CD4-positive, CD25-positive, alpha-beta regulatory T cell (primary cell): ENCODE results near the gene LZTS3. TPM values are rescaled to one million over a fixed set of nuclear protein-coding genes. Genes with fewer than 3 reads are reported as not detected.

ENCODE experiments used
- ATAC-seq, 2 donors: fragments of 150-1000 bp; cut with Tn5 transposase; one replicate each; pipeline ENCODE4 v1.10.0; 2021; ENCODE audit warnings: low read depth in 2 of 2, moderate number of reproducible peaks in 2 of 2, moderate library complexity in 1 of 2
- DNase-seq, 3 donors: peaks; one replicate each; pipeline versions ENCODE4 v3.0.0 to v3.0.0-alpha.2; 2012 to 2022; ENCODE audit warnings: mixed read lengths in 1 of 3
- H3K27ac ChIP-seq: one replicate; pipeline ENCODE4 v1.7.0; 2013; ENCODE audit warnings: mild to moderate bottlenecking, low read length; ENCODE audit not compliant: insufficient read depth, poor library complexity, severe bottlenecking
- H3K27me3 ChIP-seq: one replicate; pipeline ENCODE4 v1.7.0; 2013; ENCODE audit warnings: low read length; ENCODE audit not compliant: control insufficient read depth, insufficient read depth
- H3K36me3 ChIP-seq: one replicate; pipeline ENCODE4 v1.7.0; 2013; ENCODE audit warnings: mild to moderate bottlenecking, low read length, moderate library complexity; ENCODE audit not compliant: control insufficient read depth, insufficient read depth
- H3K4me1 ChIP-seq: 2 replicates; pipeline ENCODE4 v1.7.0; 2013; ENCODE audit warnings: mild to moderate bottlenecking, low read length; ENCODE audit not compliant: insufficient read depth, control insufficient read depth, poor library complexity, severe bottlenecking
- H3K4me3 ChIP-seq: one replicate; pipeline ENCODE4 v1.7.0; 2013; ENCODE audit warnings: low read depth, mild to moderate bottlenecking, low read length, moderate library complexity
- H3K9me3 ChIP-seq, 2 experiments: 1 replicate in 1 of 2; 2 replicates in 1 of 2; pipeline ENCODE4 v1.7.0; 2013; ENCODE audit warnings: low read length in 2 of 2, mild to moderate bottlenecking in 1 of 2, moderate library complexity in 1 of 2; ENCODE audit not compliant: control insufficient read depth in 2 of 2
- H3K27ac Mint-ChIP-seq, 3 donors: one replicate each; pipeline ENCODE4 v1.8.0; 2020 to 2022; ENCODE audit warnings: mild to moderate bottlenecking in 3 of 3, mixed read lengths in 3 of 3, moderate library complexity in 2 of 3
- H3K27me3 Mint-ChIP-seq: one replicate; pipeline ENCODE4 v1.8.0; 2022; ENCODE audit warnings: mild to moderate bottlenecking, mixed read lengths
- H3K36me3 Mint-ChIP-seq: one replicate; pipeline ENCODE4 v1.8.0; 2020; ENCODE audit warnings: mixed read lengths
- H3K4me1 Mint-ChIP-seq, 4 donors: one replicate each; pipeline ENCODE4 v1.8.0; 2020 to 2022; ENCODE audit warnings: mixed read lengths in 4 of 4, mild to moderate bottlenecking in 1 of 4
- H3K4me3 Mint-ChIP-seq, 4 donors: one replicate each; pipeline ENCODE4 v1.8.0; 2020 to 2022; ENCODE audit warnings: mild to moderate bottlenecking in 4 of 4, mixed read lengths in 4 of 4, moderate library complexity in 3 of 4
- H3K9me3 Mint-ChIP-seq, 7 donors: one replicate each; pipeline ENCODE4 v1.8.0; 2020 to 2022; ENCODE audit warnings: mixed read lengths in 7 of 7, mild to moderate bottlenecking in 3 of 7, moderate library complexity in 2 of 7
- polyA plus RNA-seq, 4 donors: library from polyadenylated mRNA; unstranded; fragments of 300-500 nt; fragmentation: Illumina TruSeq; gene quantifications; one replicate each; pipeline ENCODE4 v1.2.3, GENCODE V29; 2021
- total RNA-seq: library from RNA; stranded (reverse); gene quantifications from one replicate; pipeline ENCODE4 v1.2.3, GENCODE V29; 2022

The LZTS3 gene
- total and polyA plus RNA-seq, 5 donors from 2014 or later = 1.0 to 24.2 (median 1.1) TPM

- Histone ChIP-seq H3K9me3 (no peaks in the 10 kb centered on the region), H3K27ac (no peak overlapping the region), H3K4me3 (no peak overlapping the region), H3K4me1 (peaks cover 20% of the 10 kb centered on the region), H3K36me3 (no peaks in the 10 kb centered on the region), H3K27me3 (no peaks in the 10 kb centered on the region)
- Mint-ChIP-seq H3K27me3 (peaks cover 20% of the 10 kb centered on the region), H3K4me1 (peaks cover 0 to 25% (median 11%) of the 10 kb centered on the region in 4 donors), H3K4me3 (peak overlapping the region in 1 of 4 donors; percentile 75), H3K27ac (peak overlapping the region in 1 of 3 donors; percentile 67), H3K9me3 (no peaks in the 10 kb centered on the region), H3K36me3 (no peaks in the 10 kb centered on the region)
- DNase-seq = no peak
- ATAC-seq = no peak
These were observed 10.0 kb downstream of the LZTS3 start for GRCh38 chr20:3163099-3164042.

GRCh38 chr20:3162080-3162611, 11.2 kb downstream of the LZTS3 start:
- Mint-ChIP-seq H3K4me3 (peak overlapping the region; percentile 15 to 89 (median 55)), H3K27me3 (peaks cover 12% of the 10 kb centered on the region), H3K9me3 (no peaks in the 10 kb centered on the region), H3K36me3 (no peaks in the 10 kb centered on the region), H3K27ac (no peak overlapping the region), H3K4me1 (peaks cover 5 to 31% (median 22%) of the 10 kb centered on the region in 4 donors)
- Histone ChIP-seq H3K27ac (no peak overlapping the region), H3K4me3 (no peak overlapping the region), H3K4me1 (peaks cover 27% of the 10 kb centered on the region), H3K36me3 (no peaks in the 10 kb centered on the region), H3K27me3 (no peaks in the 10 kb centered on the region), H3K9me3 (no peaks in the 10 kb centered on the region)
- no peak for ATAC-seq
- no peak for DNase-seq

GRCh38 chr20:3161316-3162079, 11.9 kb downstream of the LZTS3 start:
- Mint-ChIP-seq H3K4me1 (peaks cover 11 to 37% (median 28%) of the 10 kb centered on the region in 4 donors), H3K36me3 (peaks cover 1% of the 10 kb centered on the region), H3K9me3 (no peaks in the 10 kb centered on the region), H3K4me3 (peak overlapping the region; percentile 70 to 89 (median 74)), H3K27me3 (peaks cover 10% of the 10 kb centered on the region), H3K27ac (peak overlapping the region in 1 of 3 donors; percentile 75)
- peaks cover 33% of the 10 kb centered on the region for H3K4me1 ChIP-seq
- no peak overlapping the region for H3K4me3 ChIP-seq
- H3K36me3 ChIP-seq = no peaks in the 10 kb centered on the region
- no peak overlapping the region for H3K27ac ChIP-seq
- H3K9me3 ChIP-seq = no peaks in the 10 kb centered on the region
- ATAC-seq = no peak
- H3K27me3 ChIP-seq = no peaks in the 10 kb centered on the region
- DNase-seq = no peak

GRCh38 chr20:3160418-3160817, 12.9 kb downstream of the LZTS3 start:
- Mint-ChIP-seq H3K4me1 (peaks cover 18 to 48% (median 37%) of the 10 kb centered on the region in 4 donors), H3K27ac (no peak overlapping the region), H3K4me3 (peak overlapping the region; percentile 63 to 99 (median 82)), H3K9me3 (no peaks in the 10 kb centered on the region), H3K36me3 (peaks cover 4% of the 10 kb centered on the region), H3K27me3 (peaks cover 4% of the 10 kb centered on the region)
- ATAC-seq = no peak
- Histone ChIP-seq H3K27ac (peak overlapping the region; percentile 89), H3K27me3 (no peaks in the 10 kb centered on the region), H3K9me3 (no peaks in the 10 kb centered on the region), H3K4me1 (peaks cover 43% of the 10 kb centered on the region), H3K36me3 (peaks cover under 1% of the 10 kb centered on the region), H3K4me3 (peak overlapping the region; percentile 99)
- no peak for DNase-seq

GRCh38 chr20:3158968-3159431, 14.3 kb downstream of the LZTS3 start:
- Mint-ChIP-seq H3K4me1 (peaks cover 20 to 56% (median 42%) of the 10 kb centered on the region in 4 donors), H3K4me3 (peak overlapping the region; percentile 85 to 99 (median 96)), H3K27me3 (peaks cover 4% of the 10 kb centered on the region), H3K27ac (peak overlapping the region; percentile 95 to 99 (median 99)), H3K36me3 (peaks cover 4% of the 10 kb centered on the region), H3K9me3 (no peaks in the 10 kb centered on the region)
- peak overlapping the region; percentile 99 for H3K4me3 ChIP-seq
- ATAC-seq = peak in 1 of 2 donors; percentile 6
- peak overlapping the region; percentile 89 for H3K27ac ChIP-seq
- DNase-seq = peak in 1 of 3 donors; percentile 43
- peaks cover 11% of the 10 kb centered on the region for H3K36me3 ChIP-seq
- peaks cover 45% of the 10 kb centered on the region for H3K4me1 ChIP-seq
- no peaks in the 10 kb centered on the region for H3K9me3 ChIP-seq
- no peaks in the 10 kb centered on the region for H3K27me3 ChIP-seq

- H3K4me1 Mint-ChIP-seq = peaks cover 28 to 67% (median 52%) of the 10 kb centered on the region in 4 donors
- DNase-seq (no peak), ATAC-seq (peak in 1 of 2 donors; percentile 14)
- Histone ChIP-seq H3K36me3 (peaks cover 20% of the 10 kb centered on the region), H3K4me1 (peaks cover 55% of the 10 kb centered on the region), H3K27ac (peak overlapping the region; percentile 89), H3K27me3 (no peaks in the 10 kb centered on the region), H3K9me3 (no peaks in the 10 kb centered on the region), H3K4me3 (peak overlapping the region; percentile 90)
- H3K9me3 Mint-ChIP-seq = no peaks in the 10 kb centered on the region
- H3K4me3 Mint-ChIP-seq = peak overlapping the region; percentile 70 to 99 (median 89)
- H3K36me3 Mint-ChIP-seq = peaks cover 4% of the 10 kb centered on the region
- peaks cover 4% of the 10 kb centered on the region for H3K27me3 Mint-ChIP-seq
- H3K27ac Mint-ChIP-seq = peak overlapping the region; percentile 89 to 99 (median 91)
These were observed 15.5 kb downstream of the LZTS3 start for GRCh38 chr20:3157817-3158216.
